Vagina (tissue), 2 donors: Measurements from ENCODE around the gene PTGDS.

Experiments used
- CTCF ChIP-seq, 3 experiments: fragments of 450-650 bp in 2 of 3; fragments of 200-600 bp in 1 of 3; sonication (generic) in 1 of 3; IDR thresholded peaks; one replicate each; pipeline ENCODE4 v1.5.1; 2017 to 2019; ENCODE audit warnings: antibody characterized with exemption in 3 of 3, mild to moderate bottlenecking in 2 of 3, moderate library complexity in 2 of 3
- POLR2A ChIP-seq, 2 donors: fragments of 450-650 bp; IDR thresholded peaks; one replicate each; pipeline ENCODE4 v1.6.1; 2017; ENCODE audit warnings: antibody characterized with exemption in 2 of 2, mild to moderate bottlenecking in 2 of 2, moderate library complexity in 2 of 2
- POLR2AphosphoS5 ChIP-seq, 2 donors: sonication (generic); formaldehyde crosslinking; IDR thresholded peaks; one replicate each; pipeline ENCODE4 v1.9.0; 2017; ENCODE audit warnings: antibody characterized with exemption in 2 of 2, mild to moderate bottlenecking in 2 of 2, low read depth in 1 of 2; ENCODE audit not compliant: insufficient read depth in 1 of 2

GRCh38 chr9:136952321-136952850 lies 24.9 kb upstream of the PTGDS start:
- TF ChIP-seq POLR2AphosphoS5 (IDR thresholded peaks at IDR 0.05; ENCODE audit: insufficient read depth in 1 of 2, low read depth in 1 of 2), result peak in 1 of 2 donors; percentile 23
- no peak for TF ChIP-seq CTCF (IDR thresholded peaks at IDR 0.05)
- no peak for TF ChIP-seq POLR2A (IDR thresholded peaks at IDR 0.05)
